HG03039 (cell line): ENCODE measurements around the gene GCN1.

Experiments used
- ATAC-seq: cut with Tn5 transposase; IDR thresholded peaks from one replicate; pipeline ENCODE4 v1.9.1; 2021; ENCODE audit warnings: mild to moderate bottlenecking, moderate library complexity; ENCODE audit not compliant: unreplicated experiment

The GCN1 gene

GRCh38 chr12:120150919-120151525, 43.5 kb downstream of the GCN1 start:
- no peak for ATAC-seq

GRCh38 chr12:120148011-120148410, 46.5 kb downstream of the GCN1 start:
- no peak for ATAC-seq

GRCh38 chr12:120145164-120145563, 49.4 kb downstream of the GCN1 start:
- ATAC-seq, result no peak

- no peak for ATAC-seq
These were observed 50.3 kb downstream of the GCN1 start for GRCh38 chr12:120144215-120144614.

- no peak for ATAC-seq
These were observed 52.2 kb downstream of the GCN1 start for GRCh38 chr12:120142231-120142877.

- ATAC-seq, result no peak
These were observed 53.2 kb downstream of the GCN1 start for GRCh38 chr12:120141336-120141735.

GRCh38 chr12:120140603-120141002, 53.9 kb downstream of the GCN1 start:
- ATAC-seq, result no peak

GRCh38 chr12:120139958-120140357, 54.6 kb downstream of the GCN1 start:
- no peak for ATAC-seq

GRCh38 chr12:120138366-120138765, 56.1 kb downstream of the GCN1 start:
- ATAC-seq, result no peak

- ATAC-seq, result no peak
These were observed 56.7 kb downstream of the GCN1 start for GRCh38 chr12:120137833-120138232.

- no peak for ATAC-seq
These were observed 58.3 kb downstream of the GCN1 start for GRCh38 chr12:120136093-120136770.

- ATAC-seq, result no peak
These were observed 60.1 kb downstream of the GCN1 start for GRCh38 chr12:120134307-120134980.

GRCh38 chr12:120132863-120133385, 61.6 kb downstream of the GCN1 start:
- peak; percentile 79 for ATAC-seq

- no peak for ATAC-seq
These were observed 62.3 kb downstream of the GCN1 start for GRCh38 chr12:120132054-120132836.

GRCh38 chr12:120131116-120131515, 63.4 kb downstream of the GCN1 start:
- no peak for ATAC-seq

GRCh38 chr12:120130011-120130410, 64.5 kb downstream of the GCN1 start:
- ATAC-seq, result no peak

- no peak for ATAC-seq
These were observed 67.9 kb downstream of the GCN1 start for GRCh38 chr12:120126635-120127005.

GRCh38 chr12:120125792-120126634, 68.5 kb downstream of the GCN1 start:
- no peak for ATAC-seq

GRCh38 chr12:120125029-120125428, 69.5 kb downstream of the GCN1 start:
- no peak for ATAC-seq

GRCh38 chr12:120121766-120122293, 72.7 kb downstream of the GCN1 start:
- ATAC-seq, result no peak
